Fibroblast of the aortic adventitia (primary cell): ENCODE data around the gene ARHGAP10. TPM values are rescaled to one million over a fixed set of nuclear protein-coding genes. Genes with fewer than 3 reads are reported as not detected.

Source experiments
- DNase-seq: peaks from one replicate; pipeline ENCODE4 v3.0.0-alpha.2; 2010; ENCODE audit warnings: low read depth
- H3K4me3 ChIP-seq: 2 replicates; pipeline ENCODE4 v1.5.1; 2011; ENCODE audit warnings: low read depth, mild to moderate bottlenecking, control low read depth, low read length, moderate library complexity
- total RNA-seq: library from RNA; depleted of rRNA; stranded (reverse); fragments of >200 nt; gene quantifications from 2 replicates; pipeline ENCODE4 v1.2.3, GENCODE V29; 2012; ENCODE audit warnings: low replicate concordance
- TF ChIP-seq, protein P1 (sequence below): IDR thresholded peaks from 2 replicates; pipeline ENCODE4 v1.5.1; 2011; ENCODE audit warnings: mild to moderate bottlenecking, low read length, control low read depth, inconsistent platforms; ENCODE audit not compliant: insufficient read depth

Gene ARHGAP10
- total RNA-seq, 1 donor = 45.0 TPM

DNA sequence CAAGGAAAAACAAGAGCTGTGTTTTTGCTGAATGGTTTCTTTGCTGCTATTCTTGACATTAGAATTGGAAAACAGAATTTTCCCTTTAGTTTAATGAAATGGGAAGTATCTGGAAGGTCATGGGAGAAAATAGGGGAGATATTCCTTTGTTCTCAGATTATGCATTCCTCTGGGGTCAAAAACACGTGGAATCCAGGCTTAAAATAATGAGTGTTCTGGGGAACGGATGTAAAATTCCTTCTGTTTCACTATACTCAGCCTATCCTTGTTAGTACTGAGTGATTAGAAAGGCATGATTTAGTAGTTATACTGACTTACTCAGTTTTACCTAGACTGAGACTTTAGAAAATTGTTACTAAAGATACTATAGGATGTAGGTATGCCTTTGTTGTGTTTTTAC lies 107.3 kb downstream of the ARHGAP10 start:
- TF ChIP-seq, protein P1, sequence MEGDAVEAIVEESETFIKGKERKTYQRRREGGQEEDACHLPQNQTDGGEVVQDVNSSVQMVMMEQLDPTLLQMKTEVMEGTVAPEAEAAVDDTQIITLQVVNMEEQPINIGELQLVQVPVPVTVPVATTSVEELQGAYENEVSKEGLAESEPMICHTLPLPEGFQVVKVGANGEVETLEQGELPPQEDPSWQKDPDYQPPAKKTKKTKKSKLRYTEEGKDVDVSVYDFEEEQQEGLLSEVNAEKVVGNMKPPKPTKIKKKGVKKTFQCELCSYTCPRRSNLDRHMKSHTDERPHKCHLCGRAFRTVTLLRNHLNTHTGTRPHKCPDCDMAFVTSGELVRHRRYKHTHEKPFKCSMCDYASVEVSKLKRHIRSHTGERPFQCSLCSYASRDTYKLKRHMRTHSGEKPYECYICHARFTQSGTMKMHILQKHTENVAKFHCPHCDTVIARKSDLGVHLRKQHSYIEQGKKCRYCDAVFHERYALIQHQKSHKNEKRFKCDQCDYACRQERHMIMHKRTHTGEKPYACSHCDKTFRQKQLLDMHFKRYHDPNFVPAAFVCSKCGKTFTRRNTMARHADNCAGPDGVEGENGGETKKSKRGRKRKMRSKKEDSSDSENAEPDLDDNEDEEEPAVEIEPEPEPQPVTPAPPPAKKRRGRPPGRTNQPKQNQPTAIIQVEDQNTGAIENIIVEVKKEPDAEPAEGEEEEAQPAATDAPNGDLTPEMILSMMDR = no peak
- no peak for DNase-seq

DNA sequence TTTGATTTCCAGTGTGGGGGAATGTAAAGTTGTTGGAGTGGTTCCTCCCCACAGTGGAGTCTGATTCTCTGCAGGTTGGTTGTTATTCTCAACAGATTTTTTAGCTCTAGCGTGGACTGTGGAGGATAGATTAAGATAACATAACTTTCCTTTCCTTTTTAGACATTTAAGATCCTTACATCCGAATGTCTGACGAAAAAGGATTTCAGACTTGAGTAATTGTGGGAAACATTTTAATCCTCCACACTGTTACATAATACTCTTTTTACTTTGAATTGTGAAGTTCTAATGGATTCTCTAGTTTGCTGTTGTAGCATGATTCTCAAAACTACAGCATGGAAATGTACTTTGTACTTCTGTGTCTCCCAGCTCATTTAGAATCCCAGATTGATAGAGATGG lies 107.8 kb downstream of the ARHGAP10 start:
- no peak for DNase-seq
- TF ChIP-seq, protein P1 = no peak

More for the DNA sequence above, 107.3 kb downstream of the ARHGAP10 start:
- H3K4me3 ChIP-seq = no peak overlapping the region

DNA sequence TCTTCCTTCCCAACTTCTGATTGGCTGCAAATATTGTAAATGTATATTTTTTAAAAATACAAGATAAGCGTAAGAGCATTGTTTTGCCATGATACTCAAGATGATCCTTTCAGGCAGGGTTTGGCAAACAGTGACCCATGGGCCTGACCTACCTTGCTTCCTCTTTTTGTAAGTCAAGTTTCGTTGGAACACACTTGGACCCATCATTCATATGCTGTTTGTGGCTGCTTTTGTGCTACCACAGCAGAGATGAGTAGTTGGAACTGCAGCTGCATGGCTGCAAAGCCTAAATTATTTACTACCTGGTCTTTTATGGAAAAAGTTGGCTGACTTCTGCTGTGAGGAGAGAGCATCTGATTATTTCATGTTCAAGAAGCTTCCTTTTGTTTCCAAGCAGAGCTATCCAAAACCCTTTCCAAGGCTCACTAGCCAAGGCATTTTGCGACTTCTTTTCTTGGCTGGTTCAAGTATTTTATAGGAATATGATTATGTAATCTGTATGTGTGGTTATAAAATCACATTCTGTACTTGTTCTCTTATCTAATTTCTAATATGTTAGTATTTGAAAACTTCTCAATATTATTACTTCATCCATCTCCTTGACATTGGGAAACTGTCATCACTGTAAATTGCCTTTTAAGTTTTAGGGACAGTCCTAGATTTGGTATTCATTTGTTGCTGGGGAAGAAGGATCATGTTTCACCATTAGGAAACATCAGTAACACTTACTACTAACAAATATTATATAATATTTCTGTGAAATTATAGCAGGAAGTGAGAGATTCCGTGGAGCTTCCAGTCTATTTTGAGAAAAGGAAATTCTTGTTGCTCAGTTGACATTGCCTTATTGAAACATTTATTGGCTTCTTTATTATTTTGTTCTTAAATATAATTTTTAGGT lies 109.2 kb downstream of the ARHGAP10 start:
- TF ChIP-seq, protein P1 = no peak
- DNase-seq = peak; percentile 51
- H3K4me3 ChIP-seq = no peak overlapping the region

More for the DNA sequence above, 107.8 kb downstream of the ARHGAP10 start:
- H3K4me3 ChIP-seq = no peak overlapping the region

DNA sequence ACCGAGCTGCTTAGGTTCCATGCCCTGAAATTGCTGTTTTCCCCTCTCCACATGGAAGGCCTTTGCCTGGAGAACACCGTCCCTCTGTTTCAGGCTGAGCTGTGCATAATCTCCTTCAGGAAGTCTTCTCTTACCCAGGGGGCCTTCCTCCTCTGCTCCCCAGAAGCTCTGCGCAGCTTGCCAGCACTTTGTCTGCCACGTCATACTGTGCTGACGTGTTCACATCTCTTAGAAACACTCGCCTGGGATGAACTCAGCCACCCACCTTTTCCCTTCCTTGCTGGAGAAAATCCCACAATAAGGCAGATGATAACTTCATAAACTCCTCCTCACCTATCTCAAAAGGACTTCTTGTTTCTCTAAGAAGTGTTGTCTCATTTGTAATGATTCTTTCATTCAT lies 110.7 kb downstream of the ARHGAP10 start:
- TF ChIP-seq, protein P1 = no peak
- DNase-seq = peak; percentile 84
- H3K4me3 ChIP-seq = no peak overlapping the region

DNA sequence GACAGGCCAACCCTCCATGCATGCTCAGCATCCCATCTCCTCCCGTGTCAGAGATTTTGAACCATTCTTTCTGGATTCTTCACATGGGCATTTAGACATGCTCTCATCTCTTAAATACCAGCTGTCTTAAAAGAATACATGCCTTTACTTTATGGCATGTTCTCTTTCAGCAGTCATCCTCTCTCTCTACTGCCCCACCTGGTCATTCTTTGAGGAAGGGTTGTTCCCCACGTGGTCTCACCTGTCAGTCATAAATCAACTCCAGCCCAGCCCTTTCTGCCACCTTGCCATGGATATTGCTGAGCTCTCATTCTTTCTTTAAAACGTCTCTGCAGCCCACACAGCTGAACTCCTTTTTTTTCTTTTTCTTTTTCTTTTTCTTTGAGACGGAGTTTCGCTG lies 111.3 kb downstream of the ARHGAP10 start:
- H3K4me3 ChIP-seq = no peak overlapping the region
- TF ChIP-seq, protein P1 = no peak
- no peak for DNase-seq

DNA sequence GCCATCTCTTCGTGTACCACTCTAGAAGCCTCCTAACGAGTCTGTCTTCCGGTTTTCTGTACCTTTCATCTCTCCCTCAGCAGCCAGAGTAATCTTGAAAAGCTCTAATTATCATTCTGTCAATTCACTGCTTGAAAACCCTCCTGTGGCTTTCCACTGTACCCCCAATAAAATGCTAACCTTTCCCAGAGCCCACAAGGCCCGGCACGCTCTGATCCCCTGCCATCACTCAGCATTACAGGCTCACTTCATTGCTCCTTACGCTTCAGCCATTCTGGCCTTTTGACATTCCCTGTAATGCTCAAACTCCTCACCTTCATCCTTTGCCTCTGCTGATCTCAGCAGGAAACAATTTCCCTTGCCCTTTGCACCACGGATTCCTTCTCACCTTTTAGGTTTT lies 112.9 kb downstream of the ARHGAP10 start:
- TF ChIP-seq, protein P1 = no peak
- H3K4me3 ChIP-seq = no peak overlapping the region

More for the DNA sequence above, 112.9 kb downstream of the ARHGAP10 start:
- no peak for DNase-seq
